HG03108 (cell line): ENCODE data around the gene FHL1.
"Not testable (repeated sequence)": the region's sequence is repeated elsewhere in the genome, so short reads cannot be mapped to it uniquely, and the experiment has no call there.

Experiments used
- ATAC-seq: cut with Tn5 transposase; IDR thresholded peaks from one replicate; pipeline ENCODE4 v1.9.1; 2021; ENCODE audit warnings: moderate library complexity; ENCODE audit not compliant: unreplicated experiment

The FHL1 gene

DNA sequence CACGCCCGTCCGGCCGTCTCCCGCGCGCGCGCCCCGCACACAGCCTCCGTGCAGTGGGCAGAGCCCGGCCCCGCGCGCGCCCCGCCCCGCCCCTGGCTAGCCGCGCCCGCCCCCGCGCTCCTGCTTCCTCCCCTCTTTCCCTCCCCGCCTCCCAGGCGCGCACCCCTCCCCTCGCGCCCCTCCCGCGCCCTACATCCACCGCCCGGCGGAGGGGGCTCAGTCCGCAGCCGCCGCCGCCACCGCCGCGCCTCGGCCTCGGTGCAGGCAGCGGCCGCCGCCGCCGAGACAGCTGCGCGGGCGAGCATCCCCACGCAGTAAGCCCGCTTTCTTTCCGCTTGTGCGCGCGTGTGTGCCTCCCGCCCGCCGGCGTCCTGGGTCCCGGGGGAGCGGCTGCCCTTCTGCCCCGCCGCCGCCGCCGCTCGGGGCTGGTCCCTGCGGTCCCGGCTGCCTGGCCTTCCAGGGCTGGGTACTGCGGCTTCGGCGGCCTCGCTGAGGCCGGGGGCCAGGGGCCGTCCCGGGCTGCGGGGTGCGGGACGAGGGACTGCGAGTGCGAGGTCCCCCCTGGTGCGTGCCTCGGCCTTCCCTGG lies at the start of gene FHL1:
FHL1 (plus strand) TSS at position 219 of the 587 bp plus-strand sequence.
- ATAC-seq, result no peak

DNA sequence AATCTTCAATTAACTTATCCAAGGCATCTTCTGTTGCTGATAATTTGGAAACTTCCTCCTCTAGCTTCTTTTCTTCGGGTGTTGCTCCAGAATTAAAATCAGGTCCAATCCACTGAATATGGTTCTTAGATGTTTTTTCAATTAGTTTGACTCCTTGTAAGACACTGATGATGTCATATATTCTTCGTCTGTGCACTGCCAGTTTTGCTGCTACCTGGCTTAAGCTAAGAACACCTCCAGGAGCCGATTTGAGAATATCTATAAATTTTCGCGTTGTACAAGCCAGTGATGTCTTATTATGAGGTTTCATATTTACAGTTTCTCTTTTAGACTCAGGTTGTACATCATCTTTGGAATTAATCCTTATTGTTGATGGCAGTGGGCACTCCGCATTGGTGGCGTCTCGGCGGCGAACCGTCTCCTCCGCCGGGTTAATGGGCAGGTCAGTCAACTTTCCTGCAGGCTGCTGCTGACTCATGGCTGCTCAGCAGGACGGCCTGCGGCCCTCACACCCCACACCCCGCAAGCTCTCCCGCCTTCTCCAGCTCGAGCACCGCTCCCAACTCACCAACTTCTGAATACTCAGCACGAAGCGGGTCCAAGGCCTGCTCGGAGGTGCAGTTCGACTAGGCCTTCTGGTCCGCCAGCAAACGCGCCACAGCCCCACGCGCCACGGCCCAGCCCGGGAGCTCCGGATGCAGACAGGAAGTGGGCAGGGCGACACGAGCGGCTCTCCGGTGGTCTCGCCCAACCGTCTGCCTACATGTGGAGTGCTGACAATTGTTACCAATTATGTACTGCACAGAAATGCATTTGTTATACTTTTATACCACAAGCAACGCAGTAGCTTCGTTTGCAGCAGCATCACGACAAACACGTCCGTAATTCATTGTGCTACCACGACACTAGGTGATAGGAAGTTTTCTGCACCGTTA lies 49.2 kb upstream of the FHL1 start:
- no peak for ATAC-seq

DNA sequence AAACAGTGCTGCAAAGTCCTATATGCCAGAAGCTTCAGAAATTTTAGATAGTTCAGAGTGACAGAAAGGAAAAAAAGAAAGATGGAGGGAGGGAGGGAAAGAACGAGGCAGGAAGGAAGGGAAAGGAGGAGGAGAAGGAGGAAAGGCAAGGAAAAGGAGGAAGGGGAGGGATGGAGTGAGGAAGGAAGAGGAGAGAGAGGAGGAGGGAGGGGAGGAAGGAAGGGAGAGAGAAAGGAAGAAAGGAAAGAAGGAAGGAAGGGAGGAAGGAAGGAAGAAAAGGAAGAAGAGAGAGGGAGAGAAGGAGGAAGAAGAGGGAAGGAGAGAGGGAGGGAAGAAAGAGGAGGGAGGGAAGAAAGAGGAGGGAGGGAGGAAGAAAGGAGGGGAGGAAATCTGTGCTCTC lies 42.4 kb upstream of the FHL1 start:
- no peak for ATAC-seq

DNA sequence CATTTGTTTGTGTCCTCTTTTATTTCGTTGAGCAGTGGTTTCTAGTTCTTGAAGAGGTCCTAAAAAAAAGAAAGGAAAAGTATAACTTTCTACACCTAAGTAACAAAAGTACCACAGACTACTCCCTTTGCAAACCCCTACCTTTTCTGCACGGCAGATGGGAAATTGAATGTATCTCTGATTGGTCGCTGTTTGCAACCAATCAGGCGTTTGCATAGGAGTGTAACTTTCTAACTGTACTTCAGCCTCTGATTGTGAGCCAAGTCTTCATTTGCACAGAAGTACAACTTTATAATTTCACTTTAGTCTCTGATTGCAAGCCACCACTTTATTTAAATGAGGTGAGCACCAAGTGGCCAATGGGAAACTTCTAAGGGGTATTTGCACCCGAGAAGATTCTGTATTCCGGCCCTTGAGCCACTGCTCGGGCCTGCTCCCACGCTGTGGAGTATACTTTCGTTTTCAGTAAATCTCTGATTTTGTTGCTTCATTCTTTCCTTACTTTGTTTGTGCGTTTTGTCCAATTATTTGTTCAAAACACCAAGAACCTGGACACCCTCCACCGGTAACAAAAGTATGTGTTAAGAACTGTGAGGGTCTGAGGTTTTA lies 40.3 kb upstream of the FHL1 start:
- ATAC-seq, result no peak

DNA sequence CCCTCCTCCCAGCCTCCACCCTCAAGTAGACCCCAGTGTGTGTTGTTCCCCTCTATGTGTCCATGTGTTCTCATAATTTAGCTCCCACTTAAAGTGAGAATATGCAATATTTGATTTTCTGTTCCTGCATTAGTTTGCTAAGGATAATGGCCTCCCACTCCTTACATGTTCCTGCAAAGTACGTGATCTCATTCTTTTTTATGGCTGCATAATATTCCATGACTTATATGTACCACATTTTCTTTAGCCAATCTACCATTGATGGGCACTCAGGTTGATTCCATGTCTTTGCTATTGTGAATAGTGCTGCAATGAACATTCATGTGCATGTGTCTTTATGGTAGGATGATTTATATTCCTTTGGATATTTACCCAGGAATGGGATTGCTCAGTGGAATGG lies 38.4 kb upstream of the FHL1 start:
- ATAC-seq, result not testable (repeated sequence)

DNA sequence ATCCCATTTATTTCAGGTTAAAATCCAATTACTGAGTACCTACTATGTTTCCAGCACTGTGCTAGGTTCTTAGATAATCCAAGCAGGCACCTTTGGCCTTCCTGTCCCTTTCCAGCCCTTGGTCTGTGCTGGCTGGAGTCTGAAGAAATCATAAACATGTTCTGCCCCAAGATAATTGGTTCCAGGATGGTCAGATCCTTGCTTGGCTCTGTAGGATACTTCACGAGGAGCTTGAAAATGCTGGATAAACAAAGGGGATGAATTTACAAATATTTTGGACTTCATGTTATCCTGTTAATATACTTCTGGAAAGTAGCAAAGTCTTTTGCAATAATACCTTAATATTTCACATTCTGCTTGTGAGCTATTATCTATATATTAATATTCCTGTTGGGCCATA lies 35.0 kb upstream of the FHL1 start:
- ATAC-seq, result no peak

DNA sequence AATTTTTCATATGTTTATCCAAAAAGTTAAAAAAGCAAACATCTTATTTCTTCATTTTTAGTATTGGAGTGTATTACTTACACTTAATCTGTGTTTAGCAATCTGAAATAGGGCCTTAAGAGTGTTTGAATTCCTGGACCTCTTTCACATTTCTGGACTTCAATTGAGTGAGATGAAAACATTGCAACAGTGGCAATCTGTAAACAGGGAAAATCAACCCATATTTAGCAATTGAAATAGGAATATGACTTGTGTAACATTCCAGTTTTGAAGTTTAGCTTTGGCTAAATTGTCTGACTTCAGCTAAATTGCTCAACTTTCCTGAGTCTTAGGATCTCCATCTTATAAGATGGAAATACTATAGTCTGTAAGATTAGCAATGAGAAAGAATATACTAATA lies 34.6 kb upstream of the FHL1 start:
- ATAC-seq, result no peak

DNA sequence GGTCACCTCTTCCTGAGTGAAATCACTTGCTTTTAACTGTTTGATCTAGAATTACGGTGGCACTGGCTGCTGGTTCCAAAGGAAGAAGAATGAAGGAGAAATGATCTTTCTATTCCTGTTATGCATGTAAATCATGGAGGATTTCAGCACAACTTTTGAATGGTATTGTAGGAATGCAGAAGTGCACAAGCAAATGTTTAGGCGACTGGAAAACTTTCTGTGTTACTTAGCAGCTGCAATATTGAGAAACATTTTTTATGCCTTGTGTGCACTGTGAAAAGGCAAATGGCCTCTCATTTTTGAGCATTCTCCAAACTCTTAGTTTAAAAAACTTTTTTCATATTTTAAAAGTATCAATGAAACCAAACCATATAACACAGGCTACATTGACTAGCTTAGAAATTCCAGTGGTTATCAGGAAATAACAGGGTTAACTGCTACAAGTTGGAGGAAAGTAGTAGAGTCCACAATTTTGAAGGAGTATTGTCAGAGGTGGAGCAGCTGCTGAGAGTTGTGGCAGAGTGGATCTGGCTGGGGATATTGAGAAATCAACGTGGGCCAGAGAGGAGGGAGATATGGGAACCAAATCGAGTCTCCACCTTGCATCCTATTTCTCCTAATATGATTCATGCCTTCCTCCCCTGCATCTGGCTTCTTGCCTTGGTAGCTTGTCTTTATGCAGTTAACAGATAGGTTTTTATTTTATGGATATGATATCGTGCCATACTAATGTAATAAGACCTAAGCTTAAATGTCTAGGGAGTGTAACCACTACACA lies 32.0 kb upstream of the FHL1 start:
- ATAC-seq, result no peak

DNA sequence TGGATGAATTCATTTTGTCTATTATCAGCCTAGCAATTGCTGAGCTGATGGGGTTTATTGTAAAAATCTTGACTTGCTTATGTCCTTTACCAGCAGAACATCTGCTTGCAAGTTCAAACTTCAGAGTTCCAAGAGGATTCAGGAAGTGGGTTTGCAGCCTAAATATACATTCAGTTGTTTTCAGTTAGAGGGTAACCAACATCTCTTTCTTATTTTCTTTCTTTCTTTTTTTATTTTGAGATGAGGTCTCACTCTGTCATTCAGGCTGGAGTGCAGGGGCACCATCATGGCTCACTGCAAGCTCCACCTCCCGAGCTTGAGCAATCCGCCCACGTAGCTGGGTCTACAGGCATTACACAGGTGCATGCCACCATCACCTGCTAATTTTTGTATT lies 31.4 kb upstream of the FHL1 start:
- no peak for ATAC-seq

DNA sequence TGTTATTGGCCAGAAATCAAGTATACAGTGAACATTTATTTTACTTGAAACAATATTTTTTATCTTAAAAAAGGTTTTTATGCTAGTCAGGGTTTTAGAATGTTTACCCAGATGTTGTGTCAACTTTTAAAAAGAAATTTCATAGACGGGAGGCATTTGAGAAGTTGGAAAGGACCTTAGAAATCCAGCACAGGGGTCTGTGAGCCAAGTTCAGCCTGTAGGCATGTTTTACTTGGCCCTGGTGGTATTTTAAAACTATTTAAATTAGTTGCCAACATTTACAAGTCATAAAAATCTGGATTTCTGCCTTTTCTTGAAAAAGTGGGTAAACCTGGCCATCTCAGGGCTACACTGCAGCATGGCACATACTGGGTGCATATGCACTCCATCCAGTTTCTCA lies 25.5 kb upstream of the FHL1 start:
- ATAC-seq, result no peak

DNA sequence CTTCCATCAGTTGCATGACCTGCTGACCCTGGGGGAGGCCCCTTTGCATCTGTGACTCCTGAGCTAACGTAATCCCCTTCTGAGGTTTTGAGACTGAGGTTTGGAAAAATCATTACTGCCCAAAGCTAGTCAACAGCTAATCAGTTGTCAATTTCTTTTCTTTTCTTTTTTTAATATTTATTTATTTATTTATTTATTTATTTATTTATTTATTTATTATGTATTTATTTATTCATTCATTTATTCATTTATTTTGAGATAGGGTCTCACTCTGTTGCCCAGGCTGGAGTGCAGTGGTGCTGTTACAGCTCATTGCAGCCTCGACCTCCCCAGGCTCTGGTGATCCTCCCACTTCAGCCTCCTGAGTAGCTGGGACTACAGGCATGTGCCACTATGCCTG lies 25.1 kb upstream of the FHL1 start:
- no peak for ATAC-seq

DNA sequence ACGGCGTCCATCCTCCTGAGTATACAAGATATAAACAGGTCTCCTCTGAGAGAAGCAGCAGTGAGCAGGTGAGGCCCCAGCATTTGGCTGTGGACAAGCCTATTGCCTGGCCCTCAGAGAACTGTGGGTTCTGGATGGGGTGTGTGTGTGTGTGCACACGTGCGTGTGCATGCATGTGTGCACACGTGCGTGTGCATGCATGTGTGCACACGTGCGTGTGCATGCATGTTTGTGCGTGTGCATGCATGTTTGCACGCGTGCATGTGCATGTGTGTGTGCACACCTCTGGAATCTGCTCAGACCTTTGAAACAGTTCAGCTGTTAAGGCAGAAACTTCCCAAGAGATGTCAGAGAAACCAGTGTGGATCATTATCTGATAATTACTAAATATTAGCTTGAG lies 22.2 kb upstream of the FHL1 start:
- no peak for ATAC-seq

DNA sequence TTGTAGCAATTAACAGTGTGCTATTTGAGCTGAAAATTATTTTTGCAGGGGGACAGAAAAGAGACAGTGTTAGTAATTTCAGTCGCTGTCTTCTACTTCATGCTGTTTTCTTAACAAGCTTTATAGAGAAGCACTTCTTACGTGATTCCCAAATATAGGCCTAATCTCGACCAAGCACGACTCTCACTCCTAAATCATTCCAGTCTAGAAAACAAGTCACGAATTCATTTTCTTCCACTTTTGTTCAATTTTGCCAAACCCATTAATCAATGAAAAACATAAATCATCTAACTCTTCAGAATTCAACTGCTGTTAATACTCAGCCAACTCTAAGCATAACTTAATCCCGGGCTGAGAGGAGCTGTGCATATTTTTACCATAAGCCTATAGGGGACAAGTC lies 21.0 kb upstream of the FHL1 start:
- no peak for ATAC-seq

DNA sequence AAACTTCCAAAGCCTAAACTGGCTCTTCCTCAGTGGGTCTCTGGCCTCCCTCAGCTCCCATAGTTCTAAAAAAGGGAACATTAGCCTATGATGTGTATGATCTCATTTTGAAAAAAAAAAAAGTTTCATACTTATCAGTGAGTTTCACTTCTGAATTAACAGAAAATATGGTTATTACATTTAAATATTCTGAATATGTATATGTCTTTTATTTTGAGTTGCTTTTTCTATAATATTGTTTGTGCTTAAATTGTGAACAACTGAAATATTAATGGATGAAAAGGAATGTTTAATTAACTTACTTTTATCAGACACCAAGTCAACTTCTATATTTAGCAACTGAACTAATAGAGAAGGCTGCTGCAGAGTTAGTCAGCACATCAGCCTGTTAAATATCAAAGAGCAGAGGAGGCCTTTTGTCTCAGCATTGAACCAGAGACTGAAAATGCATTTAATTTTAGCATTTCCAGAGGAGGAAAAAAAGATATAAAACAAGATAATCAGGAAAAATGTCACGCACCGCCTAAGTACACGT lies 20.4 kb upstream of the FHL1 start:
- ATAC-seq, result no peak

DNA sequence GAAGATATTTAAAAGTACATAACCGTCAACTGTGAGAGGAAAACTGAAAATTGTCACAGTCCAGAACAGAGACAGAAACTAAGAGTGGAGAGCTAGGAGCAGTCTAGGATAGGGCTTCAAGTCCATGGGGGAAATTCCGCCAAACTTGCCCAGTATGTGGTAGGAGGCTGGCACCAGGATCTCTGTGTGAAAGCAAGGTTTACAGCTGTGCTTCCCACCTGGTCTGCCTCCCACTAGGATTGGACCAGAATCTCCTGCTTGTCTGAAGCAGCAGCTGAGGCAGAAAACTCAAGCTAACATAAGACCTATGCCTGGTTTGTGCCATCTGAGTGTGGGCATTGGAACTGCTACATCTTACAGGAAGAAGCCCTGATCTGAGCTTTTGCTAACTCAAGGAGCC lies 18.6 kb upstream of the FHL1 start:
- no peak for ATAC-seq

DNA sequence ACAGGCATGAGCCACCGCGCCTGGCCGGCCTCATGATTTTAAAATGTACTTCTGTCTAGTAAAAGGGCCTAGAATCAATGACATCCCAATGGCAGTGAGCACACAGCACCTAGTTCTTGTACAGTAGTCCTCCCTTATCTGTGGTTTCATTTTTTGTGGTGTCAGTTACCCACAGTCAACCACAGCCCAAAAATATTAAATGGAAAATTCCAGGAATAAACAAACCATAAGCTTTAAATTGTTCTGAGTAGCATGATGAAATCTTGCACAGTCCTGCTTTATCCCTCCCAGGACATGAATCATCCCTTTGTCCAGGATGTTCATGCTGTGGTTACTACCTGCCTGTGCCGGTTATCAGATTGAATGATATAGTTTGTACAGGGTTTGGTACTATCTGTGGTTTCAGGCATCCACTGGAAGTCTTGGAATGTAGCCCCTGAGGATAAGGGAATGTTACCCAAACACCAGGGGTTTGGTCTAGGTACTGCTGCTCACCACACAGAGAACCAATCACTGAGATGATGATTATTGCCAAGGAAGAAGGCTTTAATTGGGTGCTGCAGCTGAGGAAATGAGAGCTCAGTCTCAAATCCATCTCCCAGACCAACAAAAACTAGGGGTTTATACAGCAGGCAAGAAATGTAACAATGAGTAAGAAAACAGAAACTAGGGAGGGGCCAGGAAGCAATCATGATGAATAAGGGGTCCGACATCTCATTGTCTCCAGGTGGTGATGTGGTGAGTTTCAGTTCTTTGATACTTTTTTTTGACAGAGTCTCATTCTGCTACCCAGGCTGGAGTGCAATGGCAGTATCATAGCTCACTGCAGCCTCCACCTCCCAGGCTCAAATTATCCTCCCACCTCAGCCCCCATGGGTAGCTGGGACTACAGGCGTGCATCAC lies 16.2 kb upstream of the FHL1 start:
- no peak for ATAC-seq

DNA sequence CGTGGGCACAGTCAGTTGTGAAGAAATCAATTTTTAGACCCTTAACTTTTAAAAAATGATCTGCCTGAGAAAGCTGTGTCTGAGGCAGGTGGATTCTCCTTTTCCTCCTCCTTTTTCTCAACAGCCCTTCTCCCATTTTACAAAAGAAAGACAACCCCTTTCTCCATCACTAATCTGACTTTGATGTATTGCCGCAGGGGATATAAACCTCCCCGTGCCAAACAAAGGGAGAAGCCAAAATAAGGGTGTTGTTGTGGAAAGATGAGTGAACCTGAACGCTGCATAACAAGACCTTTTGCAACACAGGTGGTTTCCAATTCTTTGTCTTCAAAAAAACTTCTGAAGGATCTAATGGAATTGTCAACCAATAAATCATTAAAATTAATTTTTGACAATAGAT lies 8.4 kb upstream of the FHL1 start:
- ATAC-seq, result no peak

DNA sequence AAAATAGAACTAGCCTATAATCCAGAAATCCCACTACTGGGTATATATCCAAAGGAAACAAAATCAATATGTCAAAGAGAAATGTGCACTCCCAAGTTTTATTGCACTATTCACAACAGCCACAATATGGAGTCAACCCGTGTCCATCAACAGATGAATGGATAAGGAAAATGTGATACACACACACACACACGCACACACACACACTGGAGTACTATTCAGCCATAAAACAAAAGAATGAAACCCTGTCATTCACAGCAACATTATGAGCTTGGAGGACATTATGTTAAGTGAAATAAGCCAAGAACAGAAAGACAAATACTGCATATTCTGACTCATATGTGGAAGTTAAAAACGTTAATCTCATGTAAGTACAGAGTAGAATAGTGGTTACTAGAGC lies 5.8 kb upstream of the FHL1 start:
- ATAC-seq, result no peak

DNA sequence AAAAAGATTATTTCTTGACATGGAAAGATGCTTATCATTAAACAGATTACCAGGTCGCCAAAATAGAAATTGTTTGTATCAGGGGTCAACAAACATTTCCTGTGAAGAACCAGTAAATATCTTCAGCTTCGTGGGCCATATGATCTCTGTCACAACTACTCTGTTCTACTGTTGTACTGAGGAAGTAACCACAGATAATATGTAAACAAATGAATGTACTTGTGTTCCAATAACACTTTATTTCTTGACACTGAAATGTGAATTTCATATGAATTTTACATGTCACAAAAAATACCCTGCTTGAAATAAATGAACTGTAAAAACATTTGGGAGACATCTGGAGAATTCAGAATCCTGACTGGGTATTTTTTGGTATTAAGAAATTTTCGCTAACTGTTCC lies 4.7 kb upstream of the FHL1 start:
- no peak for ATAC-seq

DNA sequence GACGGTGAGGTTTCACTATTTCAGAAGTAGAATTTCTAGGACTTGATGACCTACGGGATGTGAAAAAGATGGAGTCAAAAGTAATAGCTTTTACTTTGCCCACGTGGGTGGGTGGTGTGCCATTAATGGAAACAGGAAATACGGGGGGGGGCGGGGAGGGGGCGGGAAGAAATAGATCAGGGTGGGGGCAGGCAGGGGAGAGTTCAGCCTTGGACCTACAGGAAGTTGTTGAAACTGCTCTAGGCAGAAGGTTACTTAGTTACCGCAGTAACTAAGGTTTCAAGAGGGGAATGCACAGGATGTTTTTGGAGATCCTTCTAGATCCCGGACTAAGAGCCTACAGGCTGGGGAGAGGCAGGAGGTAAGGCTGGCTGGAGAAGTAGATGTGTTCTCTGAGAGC lies 3.6 kb upstream of the FHL1 start:
- ATAC-seq, result no peak
